M059J (cell line): ENCODE measurements around the gene NCKAP5L. TPM values are rescaled to one million over a fixed set of nuclear protein-coding genes. Genes with fewer than 3 reads are reported as not detected.
"Not testable (repeated sequence)": the region's sequence is repeated elsewhere in the genome, so short reads cannot be mapped to it uniquely, and the experiment has no call there.

Experiments
- DNase-seq: peaks from one replicate; pipeline ENCODE4 v3.0.0-alpha.2; 2012; ENCODE audit warnings: low read depth
- total RNA-seq: library from RNA; depleted of rRNA; stranded (reverse); fragments of >200 nt; shearing (Covaris generic); gene quantifications from 2 replicates; pipeline ENCODE4 v1.2.3, GENCODE V29; 2014

The NCKAP5L gene
- total RNA-seq, 1 experiment from 2014 or later = 17.6 TPM

GRCh38 chr12:49783917-49784676 is 44.1 kb downstream of the NCKAP5L start:
- peak; percentile 77 for DNase-seq

GRCh38 chr12:49780914-49781313 is 47.3 kb downstream of the NCKAP5L start:
- DNase-seq = not testable (repeated sequence)

GRCh38 chr12:49779581-49779980 is 48.6 kb downstream of the NCKAP5L start:
- DNase-seq = no peak

GRCh38 chr12:49777800-49778748 is 50.1 kb downstream of the NCKAP5L start:
- peak; percentile 33 for DNase-seq

GRCh38 chr12:49777341-49777740 is 50.9 kb downstream of the NCKAP5L start:
- no peak for DNase-seq

GRCh38 chr12:49776858-49777257 is 51.4 kb downstream of the NCKAP5L start:
- DNase-seq = no peak

- peak; percentile 66 for DNase-seq
Observed at GRCh38 chr12:49776413-49776812, 51.8 kb downstream of the NCKAP5L start.

- not testable (repeated sequence) for DNase-seq
Observed at GRCh38 chr12:49773102-49773501, 55.1 kb downstream of the NCKAP5L start.

GRCh38 chr12:49767333-49767732 is 60.9 kb downstream of the NCKAP5L start:
- DNase-seq = no peak

- no peak for DNase-seq
Observed at GRCh38 chr12:49766115-49766455, 62.1 kb downstream of the NCKAP5L start.

GRCh38 chr12:49764126-49764525 is 64.1 kb downstream of the NCKAP5L start:
- DNase-seq = no peak

GRCh38 chr12:49763006-49763591 is 65.1 kb downstream of the NCKAP5L start:
- DNase-seq = peak; percentile 24

GRCh38 chr12:49762468-49762847 is 65.8 kb downstream of the NCKAP5L start:
- DNase-seq = no peak

GRCh38 chr12:49761677-49762467 is 66.3 kb downstream of the NCKAP5L start:
- no peak for DNase-seq

- DNase-seq = no peak
Observed at GRCh38 chr12:49750996-49751393, 77.2 kb downstream of the NCKAP5L start.

- peak; percentile 51 for DNase-seq
Observed at GRCh38 chr12:49750027-49750995, 77.9 kb downstream of the NCKAP5L start.

- DNase-seq = no peak
Observed at GRCh38 chr12:49748800-49749199, 79.4 kb downstream of the NCKAP5L start.

GRCh38 chr12:49748306-49748705 is 79.9 kb downstream of the NCKAP5L start:
- DNase-seq = peak; percentile 7

- DNase-seq = no peak
Observed at GRCh38 chr12:49744363-49744885, 83.8 kb downstream of the NCKAP5L start.
